Embryonic facial prominence (tissue), 1 donor: ENCODE data around the gene ZDHHC14.
"Not testable (repeated sequence)": the region's sequence is repeated elsewhere in the genome, so short reads cannot be mapped to it uniquely, and the experiment has no call there.

ENCODE experiments used
- DNase-seq: peaks from one replicate; pipeline ENCODE4 v3.0.0-alpha.2; 2016; ENCODE audit errors: extremely low spot score

The ZDHHC14 gene

GRCh38 chr6:157380458-157380778 is 572 bp upstream of the ZDHHC14 start:
- DNase-seq, result no peak

GRCh38 chr6:157381631-157382621 is 936 bp downstream of the ZDHHC14 start:
- no peak for DNase-seq

GRCh38 chr6:157382821-157383220 is 1.8 kb downstream of the ZDHHC14 start:
- DNase-seq, result no peak

GRCh38 chr6:157383471-157383870 is 2.5 kb downstream of the ZDHHC14 start:
- no peak for DNase-seq

GRCh38 chr6:157384962-157385361 is 4.0 kb downstream of the ZDHHC14 start:
- DNase-seq, result not testable (repeated sequence)

GRCh38 chr6:157385482-157385881 is 4.5 kb downstream of the ZDHHC14 start:
- DNase-seq, result no peak

GRCh38 chr6:157386023-157386422 is 5.0 kb downstream of the ZDHHC14 start:
- no peak for DNase-seq

GRCh38 chr6:157386454-157386853 is 5.5 kb downstream of the ZDHHC14 start:
- DNase-seq, result no peak

- no peak for DNase-seq
Measured at GRCh38 chr6:157388924-157389323, 7.9 kb downstream of the ZDHHC14 start.

GRCh38 chr6:157390273-157391060 is 9.5 kb downstream of the ZDHHC14 start:
- no peak for DNase-seq

GRCh38 chr6:157392927-157393668 is 12.1 kb downstream of the ZDHHC14 start:
- DNase-seq, result no peak

GRCh38 chr6:157393669-157394327 is 12.8 kb downstream of the ZDHHC14 start:
- no peak for DNase-seq

- DNase-seq, result not testable (repeated sequence)
Measured at GRCh38 chr6:157395199-157395598, 14.2 kb downstream of the ZDHHC14 start.

GRCh38 chr6:157396026-157396425 is 15.0 kb downstream of the ZDHHC14 start:
- no peak for DNase-seq

- no peak for DNase-seq
Measured at GRCh38 chr6:157397660-157398059, 16.7 kb downstream of the ZDHHC14 start.

- no peak for DNase-seq
Measured at GRCh38 chr6:157398151-157398550, 17.2 kb downstream of the ZDHHC14 start.

GRCh38 chr6:157400676-157401075 is 19.7 kb downstream of the ZDHHC14 start:
- DNase-seq, result no peak

- no peak for DNase-seq
Measured at GRCh38 chr6:157401734-157402338, 20.8 kb downstream of the ZDHHC14 start.

- DNase-seq, result no peak
Measured at GRCh38 chr6:157402996-157403685, 22.2 kb downstream of the ZDHHC14 start.

- DNase-seq, result no peak
Measured at GRCh38 chr6:157403686-157404051, 22.7 kb downstream of the ZDHHC14 start.

- DNase-seq, result no peak
Measured at GRCh38 chr6:157405986-157406385, 25.0 kb downstream of the ZDHHC14 start.
